ENCODE data around the gene TNFSF15. TPM values are rescaled to one million over a fixed set of nuclear protein-coding genes. Genes with fewer than 3 reads are reported as not detected.

The TNFSF15 gene
- total RNA-seq, 2 experiments from 2014 or later, result not detected

DNA sequence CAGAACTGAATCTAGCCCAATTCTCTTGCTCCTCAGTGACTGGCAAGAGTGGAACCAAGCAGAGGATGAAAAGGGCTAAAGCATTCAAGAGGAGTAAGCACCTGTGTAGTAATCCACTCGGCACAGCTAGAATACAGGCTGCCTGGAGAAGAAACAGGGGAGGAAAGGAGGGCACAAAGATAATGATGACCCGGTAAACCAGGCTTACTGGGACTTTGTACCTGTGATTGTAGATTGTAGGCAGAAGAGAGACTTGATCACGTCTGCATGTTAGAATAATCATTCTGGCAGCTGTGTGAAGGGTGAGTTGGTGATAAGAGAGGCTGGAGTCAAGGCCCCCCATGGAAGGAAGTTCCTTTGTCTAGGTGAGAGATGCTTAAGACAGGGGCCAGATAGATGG, 20.6 kb upstream of the TNFSF15 start:
- Mint-ChIP-seq H3K27me3 (no peaks in the 10 kb centered on the region), H3K4me3 (no peak overlapping the region), H3K36me3 (ENCODE audit: low read depth) (no peaks in the 10 kb centered on the region), H3K9me3 (no peaks in the 10 kb centered on the region), H3K27ac (no peak overlapping the region), H3K4me1 (ENCODE audit: low read depth) (peaks cover 7% of the 10 kb centered on the region)
- ATAC-seq (ENCODE audit: poor library complexity) (no peak), DNase-seq (no peak)
- POLR2A ChIA-PET, result no interaction called here
- intact Hi-C loops (cut with DNase I, micrococcal nuclease), result no loop called here
- TF ChIP-seq, protein P1, sequence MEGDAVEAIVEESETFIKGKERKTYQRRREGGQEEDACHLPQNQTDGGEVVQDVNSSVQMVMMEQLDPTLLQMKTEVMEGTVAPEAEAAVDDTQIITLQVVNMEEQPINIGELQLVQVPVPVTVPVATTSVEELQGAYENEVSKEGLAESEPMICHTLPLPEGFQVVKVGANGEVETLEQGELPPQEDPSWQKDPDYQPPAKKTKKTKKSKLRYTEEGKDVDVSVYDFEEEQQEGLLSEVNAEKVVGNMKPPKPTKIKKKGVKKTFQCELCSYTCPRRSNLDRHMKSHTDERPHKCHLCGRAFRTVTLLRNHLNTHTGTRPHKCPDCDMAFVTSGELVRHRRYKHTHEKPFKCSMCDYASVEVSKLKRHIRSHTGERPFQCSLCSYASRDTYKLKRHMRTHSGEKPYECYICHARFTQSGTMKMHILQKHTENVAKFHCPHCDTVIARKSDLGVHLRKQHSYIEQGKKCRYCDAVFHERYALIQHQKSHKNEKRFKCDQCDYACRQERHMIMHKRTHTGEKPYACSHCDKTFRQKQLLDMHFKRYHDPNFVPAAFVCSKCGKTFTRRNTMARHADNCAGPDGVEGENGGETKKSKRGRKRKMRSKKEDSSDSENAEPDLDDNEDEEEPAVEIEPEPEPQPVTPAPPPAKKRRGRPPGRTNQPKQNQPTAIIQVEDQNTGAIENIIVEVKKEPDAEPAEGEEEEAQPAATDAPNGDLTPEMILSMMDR (IDR thresholded peaks at IDR 0.05), result no peak
- H3K9me3 ChIP-seq (ENCODE audit: control insufficient read depth in 1 of 2, insufficient read depth in 1 of 2, low read length in 2 of 2), result no peaks in the 10 kb centered on the region
- no peak overlapping the region for H3K4me3 ChIP-seq (ENCODE audit: low read length)
- no peaks in the 10 kb centered on the region for H3K36me3 ChIP-seq (ENCODE audit: insufficient read depth, low read length)
- no peaks in the 10 kb centered on the region for H3K27me3 ChIP-seq (ENCODE audit: control insufficient read depth in 1 of 2, insufficient read depth in 2 of 2, low read length in 2 of 2)
- CTCF ChIA-PET, result no interaction called here
- no peaks in the 10 kb centered on the region for H3K4me1 ChIP-seq (ENCODE audit: insufficient read depth, low read length)
- no peak overlapping the region for H3K27ac ChIP-seq (ENCODE audit: low read depth in 1 of 2, low read length in 2 of 2)

DNA sequence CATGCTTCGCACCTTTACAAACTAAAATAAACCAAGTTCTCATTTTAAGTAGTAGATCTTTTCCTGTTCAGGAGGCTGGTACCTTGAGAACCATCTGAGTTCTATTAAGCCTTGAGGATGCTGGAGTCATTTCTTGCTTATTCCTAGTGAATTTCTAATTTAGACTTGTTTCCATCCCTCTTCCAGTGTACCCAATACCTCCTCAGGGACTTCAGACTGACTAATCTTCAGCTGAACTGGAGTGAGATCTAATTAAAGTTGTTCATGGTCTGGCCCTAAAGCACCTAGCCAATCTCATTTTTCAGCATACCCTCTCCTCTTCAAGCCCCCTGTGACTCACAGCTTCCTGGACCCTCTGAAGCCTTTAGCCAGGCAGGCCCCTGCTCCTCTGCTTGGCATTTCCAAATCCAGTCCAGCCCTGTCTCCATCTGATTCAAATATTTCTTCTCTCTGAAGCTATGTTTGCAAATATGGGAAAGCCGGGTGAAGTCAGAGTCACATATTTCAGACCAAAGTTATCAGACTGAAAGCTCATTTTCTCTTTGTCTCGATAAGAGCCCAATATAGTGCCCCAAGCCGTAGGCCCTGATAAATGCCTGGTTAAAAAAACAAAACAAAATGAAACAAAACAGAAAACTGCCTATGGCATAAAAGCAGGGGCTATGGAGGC, 19.4 kb upstream of the TNFSF15 start:
- POLR2A ChIA-PET, result interaction anchor here (1.5 kb wide), 1 partner anchor 104 kb away, joined by 4 read pairs; no protein-coding TSS in a partner anchor
- Mint-ChIP-seq H3K4me1 (ENCODE audit: low read depth) (peaks cover 7% of the 10 kb centered on the region), H3K36me3 (ENCODE audit: low read depth) (no peaks in the 10 kb centered on the region), H3K4me3 (no peak overlapping the region), H3K9me3 (no peaks in the 10 kb centered on the region), H3K27me3 (no peaks in the 10 kb centered on the region), H3K27ac (no peak overlapping the region)
- Histone ChIP-seq H3K36me3 (ENCODE audit: insufficient read depth, low read length) (no peaks in the 10 kb centered on the region), H3K4me3 (ENCODE audit: low read length) (no peak overlapping the region), H3K27ac (ENCODE audit: low read depth in 1 of 2, low read length in 2 of 2) (no peak overlapping the region), H3K9me3 (ENCODE audit: control insufficient read depth in 1 of 2, insufficient read depth in 1 of 2, low read length in 2 of 2) (no peaks in the 10 kb centered on the region), H3K4me1 (ENCODE audit: insufficient read depth, low read length) (no peaks in the 10 kb centered on the region), H3K27me3 (ENCODE audit: control insufficient read depth in 1 of 2, insufficient read depth in 2 of 2, low read length in 2 of 2) (no peaks in the 10 kb centered on the region)
- TF ChIP-seq, protein P1 (IDR thresholded peaks at IDR 0.05), result no peak
- ATAC-seq (ENCODE audit: poor library complexity) (no peak), DNase-seq (no peak)
- intact Hi-C loops (cut with DNase I, micrococcal nuclease), result no loop called here
- CTCF ChIA-PET, result interaction anchor here (1.5 kb wide), 1 partner anchor 9 kb away, joined by 4 read pairs; no protein-coding TSS in a partner anchor

DNA sequence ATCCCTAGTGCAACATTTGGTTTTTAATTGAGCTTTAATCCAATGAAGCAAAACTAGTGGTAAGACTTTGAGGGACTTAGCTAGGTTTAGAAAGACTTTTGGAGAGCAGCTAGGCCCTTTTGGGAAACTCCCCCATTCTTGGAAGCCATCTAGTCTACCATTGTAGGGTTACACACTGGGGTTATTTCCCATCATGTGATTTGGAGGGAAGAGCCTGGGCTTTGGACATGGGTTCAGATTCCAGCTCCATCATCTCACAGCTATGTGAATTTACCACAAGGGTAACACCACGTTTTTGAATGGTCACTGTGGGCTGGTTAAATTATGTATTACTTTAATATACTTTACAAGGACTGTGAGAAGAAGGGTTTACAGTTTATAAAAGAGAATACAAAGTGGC, 18.3 kb upstream of the TNFSF15 start:
- no peaks in the 10 kb centered on the region for H3K27me3 ChIP-seq (ENCODE audit: control insufficient read depth in 1 of 2, insufficient read depth in 2 of 2, low read length in 2 of 2)
- H3K4me3 Mint-ChIP-seq, result no peak overlapping the region
- DNase-seq, result no peak
- no peak for ATAC-seq (ENCODE audit: poor library complexity)
- H3K27ac Mint-ChIP-seq, result no peak overlapping the region
- no peaks in the 10 kb centered on the region for H3K27me3 Mint-ChIP-seq
- intact Hi-C loops (cut with DNase I, micrococcal nuclease), result no loop called here
- CTCF ChIA-PET, result interaction anchor here (1.5 kb wide), 1 partner anchor 10 kb away, joined by 4 read pairs; no protein-coding TSS in a partner anchor
- H3K9me3 Mint-ChIP-seq, result no peaks in the 10 kb centered on the region
- H3K36me3 ChIP-seq (ENCODE audit: insufficient read depth, low read length), result no peaks in the 10 kb centered on the region
- H3K4me1 ChIP-seq (ENCODE audit: insufficient read depth, low read length), result no peaks in the 10 kb centered on the region
- POLR2A ChIA-PET, result interaction anchor here (0.8 to 1.5 kb wide), 2 partner anchors 28 to 105 kb away, joined by 3 to 4 read pairs; no protein-coding TSS in a partner anchor
- H3K36me3 Mint-ChIP-seq (ENCODE audit: low read depth), result no peaks in the 10 kb centered on the region
- no peak overlapping the region for H3K27ac ChIP-seq (ENCODE audit: low read depth in 1 of 2, low read length in 2 of 2)
- H3K9me3 ChIP-seq (ENCODE audit: control insufficient read depth in 1 of 2, insufficient read depth in 1 of 2, low read length in 2 of 2), result no peaks in the 10 kb centered on the region
- peaks cover 7% of the 10 kb centered on the region for H3K4me1 Mint-ChIP-seq (ENCODE audit: low read depth)
- TF ChIP-seq, protein P1 (IDR thresholded peaks at IDR 0.05), result no peak
- no peak overlapping the region for H3K4me3 ChIP-seq (ENCODE audit: low read length)
